Neural cell (in vitro differentiated cells): ENCODE data around the gene DNAL1. TPM values are rescaled to one million over a fixed set of nuclear protein-coding genes. Genes with fewer than 3 reads are reported as not detected.

Experiments
- H2AFZ ChIP-seq: fragments of 200-600, 300-800 bp; sonication (generic), shearing (Covaris generic); 2 replicates; pipeline ENCODE4 v1.6.0; 2014; ENCODE audit warnings: low read depth, mild to moderate bottlenecking, antibody characterized with exemption, low read length, moderate library complexity
- H3F3A ChIP-seq: fragments of 200-600 bp; shearing (Covaris generic); 2 replicates; pipeline ENCODE4 v1.6.1; 2016; ENCODE audit warnings: mild to moderate bottlenecking, moderate library complexity, mixed read lengths, antibody characterized with exemption, low read length; ENCODE audit not compliant: insufficient read depth, poor library complexity, severe bottlenecking
- H3K27ac ChIP-seq: fragments of 200-600, 300-800 bp; sonication (generic), shearing (Covaris generic); 2 replicates; pipeline ENCODE4 v1.5.1; 2014; ENCODE audit warnings: mild to moderate bottlenecking, low read length, moderate library complexity
- H3K27me3 ChIP-seq: fragments of 300-800, 200-600 bp; sonication (generic), shearing (Covaris generic); 2 replicates; pipeline ENCODE4 v1.6.0; 2014; ENCODE audit warnings: mild to moderate bottlenecking, low read depth, low read length, moderate library complexity; ENCODE audit not compliant: insufficient read depth
- H3K36me3 ChIP-seq: fragments of 300-800, 200-600 bp; sonication (generic), shearing (Covaris generic); 2 replicates; pipeline ENCODE4 v1.5.1; 2014; ENCODE audit warnings: mild to moderate bottlenecking, antibody characterized with exemption, low read length, moderate library complexity; ENCODE audit not compliant: insufficient read depth
- H3K4me2 ChIP-seq: fragments of 300-800, 200-600 bp; sonication (generic), shearing (Covaris generic); 2 replicates; pipeline ENCODE4 v1.6.0; 2014; ENCODE audit warnings: mild to moderate bottlenecking, low read length
- H3K4me3 ChIP-seq: fragments of 300-800, 200-600 bp; sonication (generic), shearing (Covaris generic); 2 replicates; pipeline ENCODE4 v1.5.1; 2014; ENCODE audit warnings: mild to moderate bottlenecking, low read length, moderate library complexity
- H3K79me2 ChIP-seq: fragments of 200-600 bp; shearing (Covaris generic); replicated peaks from 2 replicates; pipeline ENCODE4 v1.6.0; 2014; ENCODE audit warnings: mild to moderate bottlenecking, low read length, moderate library complexity; ENCODE audit not compliant: insufficient read depth
- H3K9ac ChIP-seq: fragments of 300-800, 200-600 bp; sonication (generic), shearing (Covaris generic); 2 replicates; pipeline ENCODE4 v1.6.1; 2016; ENCODE audit warnings: mild to moderate bottlenecking, low read length, mixed read lengths
- H3K9me2 ChIP-seq: fragments of 200-600 bp; shearing (Covaris generic); 2 replicates; pipeline ENCODE4 v1.6.1; 2016; ENCODE audit warnings: mild to moderate bottlenecking, low read length, mixed read lengths; ENCODE audit not compliant: insufficient read depth
- H3K9me3 ChIP-seq: fragments of 200-600, 300-800 bp; sonication (generic), shearing (Covaris generic); 2 replicates; pipeline ENCODE4 v1.6.1; 2016; ENCODE audit warnings: mild to moderate bottlenecking, mixed run types, low read length, moderate library complexity, mixed read lengths
- H4K20me1 ChIP-seq: fragments of 200-600 bp; shearing (Covaris generic); 2 replicates; pipeline ENCODE4 v1.6.1; 2016; ENCODE audit warnings: mild to moderate bottlenecking, mixed run types; ENCODE audit not compliant: insufficient read depth
- EP300 ChIP-seq: fragments of 450-650 bp; conservative IDR thresholded peaks from 2 replicates; pipeline ENCODE4 v1.6.1; 2014; ENCODE audit warnings: antibody characterized with exemption, mild to moderate bottlenecking, moderate library complexity; ENCODE audit not compliant: poor library complexity, severe bottlenecking
- EZH2 ChIP-seq: fragments of 200-600, 300-800 bp; shearing (Covaris generic), sonication (generic); IDR thresholded peaks from 2 replicates; pipeline ENCODE4 v1.6.1; 2014; ENCODE audit warnings: antibody characterized with exemption, low read length, borderline replicate concordance, mild to moderate bottlenecking; ENCODE audit not compliant: insufficient read depth, poor library complexity, severe bottlenecking
- MXI1 ChIP-seq: fragments of 450-650 bp; conservative IDR thresholded peaks from 2 replicates; pipeline ENCODE4 v1.6.1; 2014; ENCODE audit warnings: antibody characterized with exemption, mild to moderate bottlenecking; ENCODE audit not compliant: poor library complexity, severe bottlenecking
- POLR2AphosphoS5 ChIP-seq: IDR thresholded peaks from 2 replicates; pipeline ENCODE4 v1.6.1; 2012
- RAD21 ChIP-seq: fragments of 450-650 bp; conservative IDR thresholded peaks from 2 replicates; pipeline ENCODE4 v1.6.1; 2014; ENCODE audit warnings: antibody characterized with exemption, mild to moderate bottlenecking, moderate library complexity
- SMC3 ChIP-seq: fragments of 450-650 bp; conservative IDR thresholded peaks from 2 replicates; pipeline ENCODE4 v1.6.1; 2014; ENCODE audit warnings: antibody characterized with exemption, mild to moderate bottlenecking, moderate library complexity; ENCODE audit not compliant: poor library complexity
- TAF1 ChIP-seq: IDR thresholded peaks from 2 replicates; pipeline ENCODE4 v1.6.1; 2012; ENCODE audit warnings: low read depth
- polyA plus RNA-seq: library from polyadenylated mRNA; depleted of rRNA; stranded (reverse); fragments of >200 nt; gene quantifications from 2 replicates; pipeline ENCODE4 v1.2.3, GENCODE V29; 2014
- TF ChIP-seq, protein P1 (sequence below): fragments of 450-650 bp; IDR thresholded peaks from 2 replicates; pipeline ENCODE4 v1.5.1; 2014; ENCODE audit warnings: antibody characterized with exemption, mild to moderate bottlenecking, moderate library complexity; ENCODE audit not compliant: poor library complexity, severe bottlenecking
- TF ChIP-seq, protein P2 (sequence below): IDR thresholded peaks from 2 replicates; pipeline ENCODE4 v1.6.1; 2012; ENCODE audit warnings: borderline replicate concordance

DNAL1 gene
- polyA plus RNA-seq, 1 donor from 2014 or later, result 33.4 TPM

DNA sequence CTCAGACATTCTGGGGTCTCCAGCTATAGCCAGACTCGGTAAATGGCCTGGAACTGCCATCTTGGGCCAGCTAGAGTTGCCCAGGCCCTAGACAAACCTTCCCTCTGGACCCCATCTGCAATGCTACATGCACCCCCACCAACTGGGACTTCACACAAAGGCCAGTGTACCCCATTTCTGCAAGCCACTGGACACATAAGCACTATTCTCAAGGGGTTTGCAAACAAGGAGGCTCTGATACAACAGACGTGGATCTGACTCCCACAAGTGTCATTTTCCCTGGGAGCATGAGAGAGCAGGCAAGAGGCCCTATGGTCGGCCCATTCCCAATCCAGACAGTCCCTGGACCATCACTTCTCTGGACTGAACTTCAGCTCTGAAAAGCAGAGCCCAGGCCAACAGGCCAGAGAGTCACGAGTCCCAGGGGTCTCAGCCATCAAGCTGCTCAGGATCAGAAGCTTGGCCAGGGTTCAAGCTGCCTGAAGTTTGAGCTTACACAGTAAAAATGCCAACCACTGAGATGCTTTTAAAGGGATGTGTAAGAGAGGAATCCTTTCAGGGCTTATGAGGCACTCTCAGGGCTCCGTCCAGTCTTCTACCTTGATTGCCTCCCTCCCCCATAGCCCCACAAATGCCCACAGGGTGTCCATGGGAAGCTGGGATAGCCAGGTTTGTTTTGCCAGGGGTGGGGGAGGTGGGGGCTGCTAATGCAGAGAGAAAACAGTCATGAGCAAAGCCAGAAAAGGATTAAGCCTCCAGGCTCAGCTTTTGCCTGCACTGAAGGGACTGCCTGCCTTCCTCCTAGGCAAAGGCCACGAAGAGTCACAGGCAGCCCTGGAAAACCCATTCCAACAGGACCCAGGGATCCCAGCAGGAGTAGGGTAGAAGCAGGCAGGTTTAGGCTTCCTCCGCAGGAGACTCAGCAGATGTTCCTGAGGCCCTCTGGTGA, 101.1 kb downstream of the DNAL1 start:
- H4K20me1 ChIP-seq, result no peaks in the 10 kb centered on the region
- no peak overlapping the region for H3K9ac ChIP-seq
- H3K4me3 ChIP-seq, result no peak overlapping the region
- H3K9me2 ChIP-seq, result no peaks in the 10 kb centered on the region
- H3F3A ChIP-seq, result no peaks in the 10 kb centered on the region
- no peaks in the 10 kb centered on the region for H3K79me2 ChIP-seq
- no peak overlapping the region for H3K4me2 ChIP-seq
- no peak overlapping the region for H2AFZ ChIP-seq
- no peak overlapping the region for H3K27ac ChIP-seq
- H3K9me3 ChIP-seq, result no peaks in the 10 kb centered on the region
- no peak for TF ChIP-seq POLR2AphosphoS5
- TF ChIP-seq EZH2, result no peak
- no peak for TF ChIP-seq MXI1
- TF ChIP-seq SMC3, result no peak
- TF ChIP-seq TAF1, result no peak
- TF ChIP-seq, protein P1, sequence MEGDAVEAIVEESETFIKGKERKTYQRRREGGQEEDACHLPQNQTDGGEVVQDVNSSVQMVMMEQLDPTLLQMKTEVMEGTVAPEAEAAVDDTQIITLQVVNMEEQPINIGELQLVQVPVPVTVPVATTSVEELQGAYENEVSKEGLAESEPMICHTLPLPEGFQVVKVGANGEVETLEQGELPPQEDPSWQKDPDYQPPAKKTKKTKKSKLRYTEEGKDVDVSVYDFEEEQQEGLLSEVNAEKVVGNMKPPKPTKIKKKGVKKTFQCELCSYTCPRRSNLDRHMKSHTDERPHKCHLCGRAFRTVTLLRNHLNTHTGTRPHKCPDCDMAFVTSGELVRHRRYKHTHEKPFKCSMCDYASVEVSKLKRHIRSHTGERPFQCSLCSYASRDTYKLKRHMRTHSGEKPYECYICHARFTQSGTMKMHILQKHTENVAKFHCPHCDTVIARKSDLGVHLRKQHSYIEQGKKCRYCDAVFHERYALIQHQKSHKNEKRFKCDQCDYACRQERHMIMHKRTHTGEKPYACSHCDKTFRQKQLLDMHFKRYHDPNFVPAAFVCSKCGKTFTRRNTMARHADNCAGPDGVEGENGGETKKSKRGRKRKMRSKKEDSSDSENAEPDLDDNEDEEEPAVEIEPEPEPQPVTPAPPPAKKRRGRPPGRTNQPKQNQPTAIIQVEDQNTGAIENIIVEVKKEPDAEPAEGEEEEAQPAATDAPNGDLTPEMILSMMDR, result no peak
- TF ChIP-seq EP300, result no peak
- TF ChIP-seq, protein P2, sequence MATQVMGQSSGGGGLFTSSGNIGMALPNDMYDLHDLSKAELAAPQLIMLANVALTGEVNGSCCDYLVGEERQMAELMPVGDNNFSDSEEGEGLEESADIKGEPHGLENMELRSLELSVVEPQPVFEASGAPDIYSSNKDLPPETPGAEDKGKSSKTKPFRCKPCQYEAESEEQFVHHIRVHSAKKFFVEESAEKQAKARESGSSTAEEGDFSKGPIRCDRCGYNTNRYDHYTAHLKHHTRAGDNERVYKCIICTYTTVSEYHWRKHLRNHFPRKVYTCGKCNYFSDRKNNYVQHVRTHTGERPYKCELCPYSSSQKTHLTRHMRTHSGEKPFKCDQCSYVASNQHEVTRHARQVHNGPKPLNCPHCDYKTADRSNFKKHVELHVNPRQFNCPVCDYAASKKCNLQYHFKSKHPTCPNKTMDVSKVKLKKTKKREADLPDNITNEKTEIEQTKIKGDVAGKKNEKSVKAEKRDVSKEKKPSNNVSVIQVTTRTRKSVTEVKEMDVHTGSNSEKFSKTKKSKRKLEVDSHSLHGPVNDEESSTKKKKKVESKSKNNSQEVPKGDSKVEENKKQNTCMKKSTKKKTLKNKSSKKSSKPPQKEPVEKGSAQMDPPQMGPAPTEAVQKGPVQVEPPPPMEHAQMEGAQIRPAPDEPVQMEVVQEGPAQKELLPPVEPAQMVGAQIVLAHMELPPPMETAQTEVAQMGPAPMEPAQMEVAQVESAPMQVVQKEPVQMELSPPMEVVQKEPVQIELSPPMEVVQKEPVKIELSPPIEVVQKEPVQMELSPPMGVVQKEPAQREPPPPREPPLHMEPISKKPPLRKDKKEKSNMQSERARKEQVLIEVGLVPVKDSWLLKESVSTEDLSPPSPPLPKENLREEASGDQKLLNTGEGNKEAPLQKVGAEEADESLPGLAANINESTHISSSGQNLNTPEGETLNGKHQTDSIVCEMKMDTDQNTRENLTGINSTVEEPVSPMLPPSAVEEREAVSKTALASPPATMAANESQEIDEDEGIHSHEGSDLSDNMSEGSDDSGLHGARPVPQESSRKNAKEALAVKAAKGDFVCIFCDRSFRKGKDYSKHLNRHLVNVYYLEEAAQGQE, result no peak
- no peak for TF ChIP-seq RAD21
- no peaks in the 10 kb centered on the region for H3K36me3 ChIP-seq
- no peaks in the 10 kb centered on the region for H3K27me3 ChIP-seq

DNA sequence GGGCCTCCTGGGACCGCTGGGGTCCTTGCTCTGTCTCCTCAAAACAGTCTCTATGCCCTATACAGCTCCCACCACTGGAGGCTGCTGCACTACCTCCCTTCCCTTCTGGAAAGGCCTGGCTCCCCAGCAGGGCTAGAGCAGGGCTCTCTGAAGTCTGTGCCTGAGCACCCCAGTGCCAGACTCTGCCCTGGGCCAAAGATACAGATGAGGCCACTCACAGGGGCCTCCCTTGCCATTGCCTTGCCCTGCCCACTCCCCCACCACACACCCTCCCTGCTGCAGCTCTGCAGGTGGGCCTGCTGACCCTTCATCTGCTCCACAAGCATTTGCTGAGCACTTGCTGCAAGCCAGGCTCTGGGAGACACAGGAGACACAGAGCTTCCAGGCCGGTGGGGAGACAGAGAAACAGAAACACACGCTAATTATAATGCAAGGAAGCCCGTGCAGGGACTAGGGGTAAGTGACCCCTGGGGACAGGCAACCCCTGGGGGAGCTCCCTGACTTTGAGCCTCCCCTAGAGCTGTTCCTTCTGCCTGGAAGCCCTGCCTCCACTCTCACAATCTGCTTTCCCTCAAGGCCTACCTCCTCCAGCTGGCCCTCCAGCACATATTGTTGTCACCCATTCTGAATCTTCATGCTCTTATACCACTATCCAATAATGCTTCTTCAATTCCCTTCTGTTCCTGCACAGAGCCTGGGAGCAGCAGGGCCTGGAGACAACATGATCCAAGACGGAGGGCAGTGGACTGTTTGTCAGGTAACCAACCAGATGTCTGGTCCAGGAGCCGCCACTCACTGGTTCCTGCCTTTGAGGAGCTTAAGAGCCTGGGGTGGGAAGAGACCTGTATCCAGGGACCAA, 102.0 kb downstream of the DNAL1 start:
- H3F3A ChIP-seq, result no peaks in the 10 kb centered on the region
- no peak overlapping the region for H3K9ac ChIP-seq
- no peaks in the 10 kb centered on the region for H3K36me3 ChIP-seq
- no peak overlapping the region for H3K4me3 ChIP-seq
- H3K27me3 ChIP-seq, result no peaks in the 10 kb centered on the region
- H3K9me3 ChIP-seq, result no peaks in the 10 kb centered on the region
- no peaks in the 10 kb centered on the region for H3K79me2 ChIP-seq
- H2AFZ ChIP-seq, result no peak overlapping the region
- no peak for TF ChIP-seq RAD21
- no peaks in the 10 kb centered on the region for H4K20me1 ChIP-seq
- no peaks in the 10 kb centered on the region for H3K9me2 ChIP-seq
- H3K4me2 ChIP-seq, result no peak overlapping the region
- no peak overlapping the region for H3K27ac ChIP-seq
